PC-9 (cell line): Measurements from ENCODE around the gene ABHD17A. TPM values are rescaled to one million over a fixed set of nuclear protein-coding genes. Genes with fewer than 3 reads are reported as not detected.

Experiments
- BruUV-seq: library from RNA; stranded (reverse); fragments of 400-500 nt; replicated peaks from 2 replicates; lab custom pipeline; 2021; lab: Mats Ljungman, UMichigan
- CTCF ChIA-PET: fragments of 300-600 bp; sonication (Branson Sonifier 250); formaldehyde crosslinking; loops from one replicate; lab custom pipeline; 2022; ENCODE audit warnings: antibody characterized with exemption; lab: Charles Lee
- POLR2A ChIA-PET: fragments of 300-600 bp; sonication (Branson Sonifier 250); formaldehyde crosslinking; loops from one replicate; lab custom pipeline; 2022; ENCODE audit warnings: antibody characterized with exemption; ENCODE audit not compliant: unreplicated experiment; lab: Charles Lee
- DNase-seq, 2 experiments: peaks; one replicate each; pipeline versions ENCODE4 v3.0.0 to v3.0.0-alpha.2; 2015 to 2022; ENCODE audit warnings: mixed read lengths in 1 of 2
- H2AFZ ChIP-seq: fragments of 200-600 bp; sonication (generic); 2 replicates; pipeline ENCODE4 v1.8.1; 2017; ENCODE audit warnings: antibody characterized with exemption
- H3F3A ChIP-seq: fragments of 200-600 bp; sonication (generic); 2 replicates; pipeline ENCODE4 v1.8.1; 2017; ENCODE audit warnings: antibody characterized with exemption, mild to moderate bottlenecking, low read depth; ENCODE audit not compliant: insufficient read depth
- H3K27ac ChIP-seq: fragments of 200-600 bp; sonication (generic); 2 replicates; pipeline ENCODE4 v1.6.1; 2016; ENCODE audit warnings: mixed run types
- H3K27me3 ChIP-seq: fragments of 200-600 bp; sonication (generic); 2 replicates; pipeline ENCODE4 v1.6.1; 2016; ENCODE audit warnings: low read depth, mixed run types; ENCODE audit not compliant: insufficient read depth
- H3K36me3 ChIP-seq: fragments of 200-600 bp; sonication (generic); 2 replicates; pipeline ENCODE4 v1.6.1; 2016; ENCODE audit warnings: low read depth, mixed run types
- H3K4me1 ChIP-seq: fragments of 200-600 bp; sonication (generic); replicated peaks from 2 replicates; pipeline ENCODE4 v1.6.1; 2016; ENCODE audit warnings: mixed run types; ENCODE audit not compliant: insufficient read depth
- H3K4me2 ChIP-seq: fragments of 200-600 bp; sonication (generic); 2 replicates; pipeline ENCODE4 v1.6.1; 2017; ENCODE audit warnings: mixed run types
- H3K4me3 ChIP-seq: fragments of 200-600 bp; sonication (generic); 2 replicates; pipeline ENCODE4 v1.6.1; 2016; ENCODE audit warnings: mixed run types
- H3K79me2 ChIP-seq: fragments of 200-600 bp; sonication (generic); 2 replicates; pipeline ENCODE4 v1.6.1; 2017; ENCODE audit warnings: low read depth, mixed run types
- H3K9me2 ChIP-seq: fragments of 200-600 bp; sonication (generic); 2 replicates; pipeline ENCODE4 v1.8.1; 2017; ENCODE audit warnings: mild to moderate bottlenecking; ENCODE audit not compliant: insufficient read depth
- H3K9me3 ChIP-seq: fragments of 200-600 bp; sonication (generic); 2 replicates; pipeline ENCODE4 v1.8.1; 2016; ENCODE audit warnings: low read depth; ENCODE audit not compliant: insufficient read depth
- H4K20me1 ChIP-seq: fragments of 200-600 bp; sonication (generic); 2 replicates; pipeline ENCODE4 v1.8.1; 2017; ENCODE audit not compliant: insufficient read depth
- EZH2 ChIP-seq: fragments of 200-600 bp; sonication (generic); IDR thresholded peaks from 2 replicates; pipeline ENCODE4 v1.8.0; 2017; ENCODE audit warnings: antibody characterized with exemption, low read depth
- intact Hi-C: fragments of 100-400 bp; cut with micrococcal nuclease; formaldehyde crosslinking; loops from one replicate; pipeline ENCODE4 v1.10.0; 2022; ENCODE audit not compliant: unreplicated experiment
- total RNA-seq: library from RNA; stranded (reverse); gene quantifications from 2 replicates; pipeline ENCODE4 v1.2.3, GENCODE V29; 2021
- TF ChIP-seq, protein P1 (sequence below): fragments of 200-600 bp; sonication (generic); conservative IDR thresholded peaks from 2 replicates; pipeline ENCODE4 v1.6.1; 2017; ENCODE audit warnings: mixed run types, antibody characterized with exemption, mild to moderate bottlenecking, moderate library complexity

Gene ABHD17A
- total RNA-seq, 1 experiment from 2014 or later: 35.9 TPM

DNA sequence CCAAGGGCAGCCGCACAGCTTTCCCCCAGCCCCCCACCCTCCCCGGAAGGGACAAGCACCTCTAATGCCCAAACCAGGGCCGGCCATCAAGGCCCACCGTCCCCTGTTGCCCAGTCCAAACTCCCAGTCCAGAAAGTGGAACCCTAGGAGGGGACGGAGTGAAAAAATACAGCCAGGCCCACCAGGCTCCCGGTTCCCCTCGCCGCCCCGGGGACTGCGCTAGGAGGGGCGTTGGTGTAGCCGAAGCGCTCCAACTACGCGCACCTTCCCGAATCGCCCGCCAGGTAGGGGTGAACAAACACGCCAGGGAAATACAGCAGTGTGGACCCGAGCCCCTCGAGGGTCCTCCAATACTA lies 23.2 kb downstream of the ABHD17A start:
- peak overlapping the region; percentile 81 for H3K4me3 ChIP-seq
- peaks cover 55% of the 10 kb centered on the region for H3K79me2 ChIP-seq
- H3K27ac ChIP-seq: no peak overlapping the region
- no TSS peak for BruUV-seq
- no peaks in the 10 kb centered on the region for H3K27me3 ChIP-seq
- H3F3A ChIP-seq: no peaks in the 10 kb centered on the region
- CTCF ChIA-PET: no interaction called here
- H3K4me1 ChIP-seq: peaks cover 10% of the 10 kb centered on the region; the same call in 1 of the 2 replicates
- peaks cover 38% of the 10 kb centered on the region for H4K20me1 ChIP-seq
- H3K36me3 ChIP-seq: no peaks in the 10 kb centered on the region
- TF ChIP-seq, protein P1, sequence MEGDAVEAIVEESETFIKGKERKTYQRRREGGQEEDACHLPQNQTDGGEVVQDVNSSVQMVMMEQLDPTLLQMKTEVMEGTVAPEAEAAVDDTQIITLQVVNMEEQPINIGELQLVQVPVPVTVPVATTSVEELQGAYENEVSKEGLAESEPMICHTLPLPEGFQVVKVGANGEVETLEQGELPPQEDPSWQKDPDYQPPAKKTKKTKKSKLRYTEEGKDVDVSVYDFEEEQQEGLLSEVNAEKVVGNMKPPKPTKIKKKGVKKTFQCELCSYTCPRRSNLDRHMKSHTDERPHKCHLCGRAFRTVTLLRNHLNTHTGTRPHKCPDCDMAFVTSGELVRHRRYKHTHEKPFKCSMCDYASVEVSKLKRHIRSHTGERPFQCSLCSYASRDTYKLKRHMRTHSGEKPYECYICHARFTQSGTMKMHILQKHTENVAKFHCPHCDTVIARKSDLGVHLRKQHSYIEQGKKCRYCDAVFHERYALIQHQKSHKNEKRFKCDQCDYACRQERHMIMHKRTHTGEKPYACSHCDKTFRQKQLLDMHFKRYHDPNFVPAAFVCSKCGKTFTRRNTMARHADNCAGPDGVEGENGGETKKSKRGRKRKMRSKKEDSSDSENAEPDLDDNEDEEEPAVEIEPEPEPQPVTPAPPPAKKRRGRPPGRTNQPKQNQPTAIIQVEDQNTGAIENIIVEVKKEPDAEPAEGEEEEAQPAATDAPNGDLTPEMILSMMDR: no peak
- no peak for TF ChIP-seq EZH2
- H3K9me2 ChIP-seq: no peaks in the 10 kb centered on the region
- no peak for DNase-seq
- intact Hi-C loops: no loop called here
- H2AFZ ChIP-seq: peak overlapping the region; percentile 55; the same call in 1 of the 2 replicates
- H3K4me2 ChIP-seq: peak overlapping the region; percentile 93
- POLR2A ChIA-PET: no interaction called here
- H3K9me3 ChIP-seq: no peaks in the 10 kb centered on the region

DNA sequence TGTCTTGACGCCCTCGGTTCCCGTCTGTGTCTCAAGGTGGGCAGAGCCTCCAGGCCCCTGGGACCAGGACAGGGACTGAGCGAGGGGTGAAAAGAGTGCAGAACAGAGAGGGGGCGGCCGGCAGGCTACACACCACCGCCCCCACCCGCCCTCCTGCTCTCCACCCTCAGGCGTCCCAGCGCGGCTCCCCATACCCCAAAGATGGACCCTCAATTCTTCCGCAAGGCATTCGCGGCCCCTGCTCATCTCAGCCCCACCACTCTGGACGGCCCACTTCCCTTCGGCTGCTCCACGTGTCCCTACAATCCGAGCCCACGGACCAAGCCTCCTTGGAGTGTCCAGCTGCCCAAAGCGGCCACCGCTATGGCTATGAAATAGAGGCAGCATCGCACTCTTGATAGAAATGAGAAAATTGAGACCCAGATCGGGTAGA lies 23.7 kb downstream of the ABHD17A start:
- H3K4me3 ChIP-seq: peak overlapping the region; percentile 81
- H3K27ac ChIP-seq: no peak overlapping the region
- H3K9me2 ChIP-seq: no peaks in the 10 kb centered on the region
- peaks cover 10% of the 10 kb centered on the region; the same call in 1 of the 2 replicates for H3K4me1 ChIP-seq
- intact Hi-C loops: no loop called here
- peaks cover 38% of the 10 kb centered on the region for H4K20me1 ChIP-seq
- TF ChIP-seq, protein P1: no peak
- no peak for TF ChIP-seq EZH2
- peak overlapping the region; percentile 93 for H3K4me2 ChIP-seq
- ChIA-PET POLR2A (no interaction called here), CTCF (interaction anchor here (0.6 kb wide), 1 partner anchor 200 kb away, joined by 3 read pairs; no protein-coding TSS in a partner anchor)
- no peaks in the 10 kb centered on the region for H3K27me3 ChIP-seq
- no peaks in the 10 kb centered on the region for H3F3A ChIP-seq
- no peak for DNase-seq
- H3K79me2 ChIP-seq: peaks cover 56% of the 10 kb centered on the region
- no peaks in the 10 kb centered on the region for H3K9me3 ChIP-seq
- BruUV-seq: no TSS peak
- no peak overlapping the region for H2AFZ ChIP-seq
- no peaks in the 10 kb centered on the region for H3K36me3 ChIP-seq

DNA sequence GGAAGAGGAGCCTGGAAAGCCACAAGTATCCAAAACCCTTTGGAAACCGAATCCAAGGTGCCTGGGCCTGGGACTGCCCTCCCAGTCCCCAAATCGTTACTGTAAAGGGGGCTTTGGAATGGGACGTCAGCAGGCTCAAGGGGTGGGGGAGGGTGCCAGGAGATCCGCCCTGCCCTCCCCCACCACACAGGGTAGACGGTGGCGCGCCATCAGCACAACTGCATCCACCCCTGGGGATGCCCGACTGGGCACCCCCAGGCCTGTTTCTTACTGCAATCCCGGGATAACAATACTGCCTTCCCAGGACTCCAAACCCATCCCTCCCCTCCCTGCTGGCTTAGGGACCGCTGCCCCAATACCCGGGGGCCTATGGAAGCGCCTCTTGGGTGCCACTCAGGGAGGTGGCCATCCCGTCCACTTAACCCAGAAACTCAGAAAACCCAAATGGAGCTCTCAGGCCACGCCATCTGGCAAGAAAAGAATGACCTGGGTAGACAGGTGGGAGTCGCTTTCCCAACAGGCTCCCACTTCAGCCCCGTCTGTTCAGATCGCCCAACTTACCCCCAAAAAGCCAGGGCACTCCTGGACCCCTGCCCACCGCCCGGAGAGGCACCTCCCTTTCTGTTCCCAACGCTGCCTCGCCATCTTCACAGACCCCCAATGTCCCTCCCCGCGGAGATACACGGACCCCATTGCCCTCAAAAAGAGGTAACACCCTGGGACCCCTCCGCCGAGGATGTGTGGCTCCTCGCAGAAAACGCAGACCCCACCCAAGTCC lies 24.3 kb downstream of the ABHD17A start:
- Histone ChIP-seq H3K27me3 (no peaks in the 10 kb centered on the region), H3K4me3 (peak overlapping the region; percentile 81), H3K9me2 (no peaks in the 10 kb centered on the region), H3F3A (peaks cover 4% of the 10 kb centered on the region; the same call in 1 of the 2 replicates), H3K27ac (no peak overlapping the region), H3K9me3 (no peaks in the 10 kb centered on the region), H3K79me2 (peaks cover 62% of the 10 kb centered on the region), H2AFZ (no peak overlapping the region), H3K4me2 (peak overlapping the region; percentile 93), H3K4me1 (peaks cover 11% of the 10 kb centered on the region; the same call in 1 of the 2 replicates), H4K20me1 (peaks cover 41% of the 10 kb centered on the region), H3K36me3 (no peaks in the 10 kb centered on the region)
- ChIA-PET POLR2A (no interaction called here), CTCF (interaction anchor here (0.6 kb wide), 1 partner anchor 201 kb away, joined by 3 read pairs; no protein-coding TSS in a partner anchor)
- BruUV-seq: no TSS peak
- TF ChIP-seq EZH2: no peak
- TF ChIP-seq, protein P1: no peak
- no peak for DNase-seq
- intact Hi-C loops: no loop called here
